Central memory CD8-positive, alpha-beta T cell (primary cell): ENCODE results near the gene TMEM134.

ENCODE experiments used
- ATAC-seq: fragments of 150-1000 bp; cut with Tn5 transposase; replicated peaks from 2 replicates; pipeline ENCODE4 v1.10.0; 2022; ENCODE audit warnings: mild to moderate bottlenecking, moderate FRiP score, moderate number of reproducible peaks; ENCODE audit not compliant: poor library complexity, severe bottlenecking; ENCODE audit errors: extremely low read depth
- DNase-seq, 2 donors: peaks; one replicate each; pipeline ENCODE4 v3.0.0; 2021; ENCODE audit warnings: low spot score in 2 of 2
- H3K27ac Mint-ChIP-seq: one replicate; pipeline ENCODE4 v1.8.0; 2022; ENCODE audit warnings: low read depth, mild to moderate bottlenecking, moderate library complexity, mixed read lengths
- H3K27me3 Mint-ChIP-seq: one replicate; pipeline ENCODE4 v1.8.0; 2022; ENCODE audit warnings: mixed read lengths
- H3K36me3 Mint-ChIP-seq: one replicate; pipeline ENCODE4 v1.8.0; 2022; ENCODE audit warnings: mild to moderate bottlenecking, moderate library complexity, mixed read lengths; ENCODE audit not compliant: insufficient read depth
- H3K4me1 Mint-ChIP-seq: one replicate; pipeline ENCODE4 v1.8.0; 2022; ENCODE audit warnings: mixed read lengths
- H3K4me3 Mint-ChIP-seq: one replicate; pipeline ENCODE4 v1.8.0; 2022; ENCODE audit warnings: mild to moderate bottlenecking, moderate library complexity, mixed read lengths
- H3K9me3 Mint-ChIP-seq: one replicate; pipeline ENCODE4 v1.8.0; 2022; ENCODE audit warnings: mixed read lengths

The TMEM134 gene

GRCh38 chr11:67495234-67496005 lies 26.4 kb upstream of the TMEM134 start:
- Mint-ChIP-seq H3K36me3 (peaks cover 40% of the 10 kb centered on the region), H3K27me3 (no peaks in the 10 kb centered on the region), H3K4me1 (peaks cover 3% of the 10 kb centered on the region), H3K27ac (no peak overlapping the region), H3K9me3 (no peaks in the 10 kb centered on the region), H3K4me3 (no peak overlapping the region)
- DNase-seq (no peak), ATAC-seq (no peak)

DNA sequence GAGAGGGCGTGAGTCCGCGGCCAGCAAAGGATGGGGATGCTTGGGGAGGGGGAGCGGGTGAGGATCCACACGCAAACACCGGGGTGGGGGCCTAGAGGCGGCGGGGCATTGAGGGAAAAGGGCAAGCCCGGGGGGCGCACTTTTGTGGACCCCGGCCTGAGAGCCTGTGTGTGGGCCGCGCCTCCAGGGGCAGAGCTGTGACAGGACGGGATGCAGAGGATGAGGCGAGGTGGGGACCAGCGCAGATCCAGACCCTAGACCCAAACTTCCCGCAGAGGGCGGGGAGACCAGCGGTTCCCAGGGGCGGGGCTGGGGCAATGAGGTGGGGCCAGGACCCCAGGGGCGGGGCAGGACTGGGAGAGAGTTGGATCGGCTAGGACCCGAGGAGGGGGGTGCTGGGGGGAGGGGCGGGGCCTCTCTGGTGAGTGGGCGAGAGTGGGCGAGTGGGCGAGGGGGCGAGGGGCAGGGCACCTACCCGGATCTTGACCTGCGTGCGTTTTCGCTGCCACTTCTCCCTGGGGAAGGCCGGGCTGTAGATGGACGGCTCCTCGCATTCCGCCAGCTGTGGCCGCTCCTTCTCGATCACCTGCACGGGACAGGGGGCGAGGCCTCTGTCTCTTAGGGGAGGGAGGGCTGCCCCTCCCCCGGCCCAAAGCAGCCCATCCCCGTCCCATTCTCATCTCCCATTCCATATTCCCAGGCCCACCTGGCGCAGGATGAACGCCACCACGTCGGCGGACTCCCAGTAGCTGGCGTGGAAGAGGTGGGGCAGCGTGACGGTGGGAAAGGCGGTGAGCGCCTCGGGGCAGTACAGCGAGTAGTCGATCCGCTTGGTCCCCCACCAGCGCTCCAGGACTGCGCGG lies 25.6 kb upstream of the TMEM134 start:
- Mint-ChIP-seq H3K36me3 (peaks cover 41% of the 10 kb centered on the region), H3K4me1 (peaks cover 3% of the 10 kb centered on the region), H3K9me3 (no peaks in the 10 kb centered on the region), H3K27ac (no peak overlapping the region), H3K27me3 (no peaks in the 10 kb centered on the region), H3K4me3 (no peak overlapping the region)
- DNase-seq: no peak
- ATAC-seq: no peak

DNA sequence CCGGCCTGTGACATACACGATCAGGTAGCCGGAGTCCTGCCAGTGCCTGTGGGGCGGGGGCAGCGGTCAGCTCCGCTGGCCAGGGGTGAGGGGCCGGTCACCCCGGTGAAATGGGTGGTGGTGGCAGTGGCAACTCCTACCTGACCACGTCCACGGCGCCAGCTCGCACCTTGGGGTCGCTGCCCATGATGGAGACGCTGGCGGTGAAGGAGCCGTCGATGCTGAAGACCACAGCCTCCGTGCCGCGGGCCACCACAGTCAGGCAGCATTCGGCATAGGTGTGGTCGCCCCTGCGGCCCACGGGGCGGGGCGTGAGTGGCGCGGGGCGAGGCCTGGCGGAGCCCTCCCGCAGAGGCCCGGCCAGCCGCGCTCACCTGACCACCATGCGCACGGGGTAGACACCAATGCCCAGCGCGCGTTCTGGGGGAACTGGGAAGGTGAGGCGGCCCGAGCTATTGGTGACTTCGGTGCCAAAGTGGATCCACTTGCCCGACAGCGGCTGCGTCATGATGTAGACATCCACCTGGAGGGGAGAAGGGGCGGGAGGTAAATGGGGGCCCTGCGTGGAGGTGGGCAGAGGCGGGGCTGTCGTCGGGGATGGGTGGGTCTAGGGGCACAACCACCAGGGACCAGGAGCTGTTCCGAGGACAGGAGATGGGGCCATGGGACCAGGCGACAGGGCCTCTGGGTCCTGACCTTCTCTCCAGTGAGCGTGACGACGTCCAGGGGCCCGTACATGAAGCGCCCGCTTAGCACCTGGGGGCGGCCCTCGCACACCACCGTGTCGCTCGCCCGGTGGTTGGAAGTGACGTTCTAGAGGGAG lies 24.7 kb upstream of the TMEM134 start:
- H3K36me3 Mint-ChIP-seq: peaks cover 42% of the 10 kb centered on the region
- no peak overlapping the region for H3K4me3 Mint-ChIP-seq

DNA sequence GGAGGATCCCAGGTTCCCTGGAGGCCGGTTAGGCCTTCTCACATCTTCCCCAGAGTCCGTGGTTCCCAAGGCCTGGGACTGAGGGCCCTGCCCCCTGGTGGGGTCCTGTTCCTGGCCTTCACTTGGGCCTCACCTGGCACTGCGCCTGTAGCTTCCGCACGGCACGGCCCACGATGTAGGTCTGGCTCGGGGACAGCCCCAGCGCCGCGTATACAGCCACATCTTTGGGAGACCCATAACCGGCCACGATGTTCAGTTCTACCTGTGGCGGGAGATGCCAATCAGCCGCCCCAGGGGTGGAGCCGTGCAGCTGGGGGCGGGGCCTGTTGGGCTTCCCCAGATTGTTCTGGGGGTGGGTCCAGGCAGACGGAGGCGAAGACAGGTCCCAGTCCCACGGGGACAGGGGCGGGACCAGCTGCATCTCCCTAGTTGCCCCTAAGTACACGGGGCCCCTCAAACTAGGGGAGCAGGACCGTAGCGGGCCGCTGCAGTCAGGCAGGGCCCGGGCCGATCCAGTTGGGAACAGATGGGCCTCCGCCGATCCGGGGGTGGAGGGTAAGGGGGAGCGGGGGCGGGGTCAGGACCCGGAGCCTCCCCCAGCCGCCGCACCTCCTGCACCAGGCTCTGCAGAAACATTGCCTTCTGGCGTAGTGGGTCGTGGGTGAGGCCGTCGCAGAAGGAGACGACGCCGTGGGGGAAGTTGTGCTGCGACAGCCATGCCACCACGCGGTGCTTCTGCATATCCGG lies 23.9 kb upstream of the TMEM134 start:
- Mint-ChIP-seq H3K36me3 (peaks cover 43% of the 10 kb centered on the region), H3K9me3 (no peaks in the 10 kb centered on the region), H3K27me3 (no peaks in the 10 kb centered on the region), H3K4me3 (no peak overlapping the region), H3K4me1 (peaks cover 14% of the 10 kb centered on the region), H3K27ac (no peak overlapping the region)
- no peak for DNase-seq
- ATAC-seq: no peak

More for the DNA sequence above, 24.7 kb upstream of the TMEM134 start:
- peaks cover 7% of the 10 kb centered on the region for H3K4me1 Mint-ChIP-seq
- ATAC-seq (no peak), DNase-seq (no peak)
- H3K9me3 Mint-ChIP-seq: no peaks in the 10 kb centered on the region
- no peak overlapping the region for H3K27ac Mint-ChIP-seq
- H3K27me3 Mint-ChIP-seq: no peaks in the 10 kb centered on the region

DNA sequence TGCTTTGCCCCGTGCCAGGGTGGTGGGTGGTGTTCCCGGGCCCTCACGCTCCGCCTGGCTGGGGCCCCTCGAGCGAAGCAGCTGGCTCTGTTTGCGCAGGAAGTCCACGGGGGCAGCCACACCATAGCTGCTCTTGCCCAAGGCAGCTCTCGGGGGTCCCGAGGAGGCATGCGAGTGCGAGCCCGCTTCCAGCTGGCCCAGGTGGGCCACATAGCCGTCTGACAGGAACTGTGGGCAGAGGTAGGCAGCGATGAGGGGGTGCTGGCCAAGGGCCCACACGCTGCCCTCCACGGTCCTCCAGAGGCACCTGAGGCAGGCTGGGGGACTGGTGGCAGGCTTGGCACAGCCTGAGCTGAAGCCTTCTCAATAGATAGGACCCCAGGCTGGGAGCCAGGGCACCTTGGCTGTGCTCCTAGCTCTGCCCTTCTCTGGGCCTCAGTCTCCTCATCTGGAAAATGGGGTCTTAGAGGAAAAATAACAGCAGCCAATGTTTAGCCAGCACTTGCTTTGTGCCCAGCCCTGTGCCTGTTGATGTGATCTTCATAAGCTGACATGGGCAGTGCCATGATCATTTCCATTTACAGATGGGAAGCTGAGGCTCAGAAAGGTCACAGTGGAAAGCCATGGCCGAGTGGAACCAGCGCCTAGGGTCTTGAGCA lies 23.1 kb upstream of the TMEM134 start:
- DNase-seq (no peak), ATAC-seq (no peak)
- no peaks in the 10 kb centered on the region for H3K9me3 Mint-ChIP-seq
- H3K27ac Mint-ChIP-seq: no peak overlapping the region
- no peaks in the 10 kb centered on the region for H3K27me3 Mint-ChIP-seq
- H3K4me3 Mint-ChIP-seq: no peak overlapping the region
- peaks cover 46% of the 10 kb centered on the region for H3K36me3 Mint-ChIP-seq
- H3K4me1 Mint-ChIP-seq: peaks cover 21% of the 10 kb centered on the region

- Mint-ChIP-seq H3K4me3 (no peak overlapping the region), H3K4me1 (peaks cover 29% of the 10 kb centered on the region), H3K27ac (no peak overlapping the region), H3K9me3 (no peaks in the 10 kb centered on the region), H3K36me3 (peaks cover 47% of the 10 kb centered on the region), H3K27me3 (no peaks in the 10 kb centered on the region)
- DNase-seq (no peak), ATAC-seq (no peak)
Observed at GRCh38 chr11:67491276-67492068, 22.4 kb upstream of the TMEM134 start.

DNA sequence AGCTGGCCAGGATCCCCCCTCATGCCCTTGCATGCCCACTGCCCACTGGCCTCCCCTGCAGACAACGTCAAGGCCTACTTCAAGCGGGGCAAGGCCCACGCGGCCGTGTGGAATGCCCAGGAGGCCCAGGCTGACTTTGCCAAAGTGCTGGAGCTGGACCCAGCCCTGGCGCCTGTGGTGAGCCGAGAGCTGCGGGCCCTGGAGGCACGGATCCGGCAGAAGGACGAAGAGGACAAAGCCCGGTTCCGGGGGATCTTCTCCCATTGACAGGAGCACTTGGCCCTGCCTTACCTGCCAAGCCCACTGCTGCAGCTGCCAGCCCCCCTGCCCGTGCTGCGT lies 21.6 kb upstream of the TMEM134 start:
- no peaks in the 10 kb centered on the region for H3K27me3 Mint-ChIP-seq
- peak overlapping the region; percentile 19 for H3K27ac Mint-ChIP-seq
- H3K9me3 Mint-ChIP-seq: no peaks in the 10 kb centered on the region
- peaks cover 36% of the 10 kb centered on the region for H3K4me1 Mint-ChIP-seq
- ATAC-seq: no peak
- H3K4me3 Mint-ChIP-seq: no peak overlapping the region
- H3K36me3 Mint-ChIP-seq: peaks cover 49% of the 10 kb centered on the region
- no peak for DNase-seq

GRCh38 chr11:67489885-67490726 lies 21.1 kb upstream of the TMEM134 start:
- Mint-ChIP-seq H3K4me1 (peaks cover 40% of the 10 kb centered on the region), H3K27me3 (no peaks in the 10 kb centered on the region), H3K27ac (peak overlapping the region; percentile 69), H3K36me3 (peaks cover 49% of the 10 kb centered on the region), H3K4me3 (peak overlapping the region; percentile 43), H3K9me3 (no peaks in the 10 kb centered on the region)
- no peak for ATAC-seq
- DNase-seq: no peak

GRCh38 chr11:67489203-67489884 lies 20.3 kb upstream of the TMEM134 start:
- no peak for ATAC-seq
- DNase-seq: no peak
- H3K4me1 Mint-ChIP-seq: peaks cover 48% of the 10 kb centered on the region
- H3K36me3 Mint-ChIP-seq: peaks cover 47% of the 10 kb centered on the region
- H3K9me3 Mint-ChIP-seq: no peaks in the 10 kb centered on the region
- peak overlapping the region; percentile 69 for H3K27ac Mint-ChIP-seq
- no peaks in the 10 kb centered on the region for H3K27me3 Mint-ChIP-seq
- peak overlapping the region; percentile 43 for H3K4me3 Mint-ChIP-seq

DNA sequence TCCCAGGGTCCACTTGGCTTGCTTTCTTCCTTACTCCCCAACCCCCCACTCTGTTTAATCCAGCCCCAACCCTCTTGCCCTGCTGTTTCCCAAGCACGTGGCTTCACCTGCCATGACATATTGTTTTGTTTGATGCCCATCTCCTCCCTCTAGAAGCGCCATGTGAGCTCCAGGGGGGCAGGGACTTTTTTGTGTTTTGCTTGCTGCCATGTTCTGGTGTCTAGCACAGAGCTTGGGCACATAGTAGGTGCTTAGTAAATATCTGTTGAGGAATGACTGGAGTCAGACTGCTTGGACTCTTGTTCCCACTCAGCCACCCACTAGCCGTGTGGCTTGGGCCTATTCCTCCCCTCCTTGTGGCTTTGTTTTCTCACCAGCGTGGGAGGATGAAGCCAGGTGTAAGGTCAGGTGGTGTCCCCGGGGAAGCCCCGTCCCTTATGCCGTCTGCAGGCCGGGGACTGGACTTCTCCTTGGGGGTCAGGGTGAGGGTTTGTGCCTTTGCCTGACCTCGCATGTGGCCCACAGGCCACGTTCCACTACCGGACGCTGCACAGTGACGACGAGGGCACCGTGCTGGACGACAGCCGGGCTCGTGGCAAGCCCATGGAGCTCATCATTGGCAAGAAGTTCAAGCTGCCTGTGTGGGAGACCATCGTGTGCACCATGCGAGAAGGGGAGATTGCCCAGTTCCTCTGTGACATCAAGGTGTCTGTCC lies 17.6 kb upstream of the TMEM134 start:
- no peak for ATAC-seq
- peak overlapping the region; percentile 95 for H3K27ac Mint-ChIP-seq
- no peaks in the 10 kb centered on the region for H3K27me3 Mint-ChIP-seq
- peaks cover 70% of the 10 kb centered on the region for H3K4me1 Mint-ChIP-seq
- DNase-seq: no peak
- peaks cover 51% of the 10 kb centered on the region for H3K36me3 Mint-ChIP-seq
- no peaks in the 10 kb centered on the region for H3K9me3 Mint-ChIP-seq
- peak overlapping the region; percentile 92 for H3K4me3 Mint-ChIP-seq
